Peyer's patch (tissue), 4 donors: ENCODE results near the gene DST. TPM values are rescaled to one million over a fixed set of nuclear protein-coding genes. Genes with fewer than 3 reads are reported as not detected.

ENCODE experiments used
- DNase-seq, 3 donors: peaks; one replicate each; pipeline ENCODE4 v3.0.0-alpha.2; 2017 to 2019
- H3K27ac ChIP-seq, 4 donors: fragments of 200-600 bp; sonication (generic); one replicate each; pipeline ENCODE4 v1.5.1; 2016 to 2019
- H3K27me3 ChIP-seq, 2 donors: fragments of 200-600 bp; sonication (generic); one replicate each; pipeline ENCODE4 v1.5.1; 2019
- H3K36me3 ChIP-seq, 3 donors: fragments of 200-600 bp; sonication (generic); one replicate each; pipeline ENCODE4 v1.5.1; 2016 to 2019
- H3K4me1 ChIP-seq, 4 donors: fragments of 200-600 bp; sonication (generic); one replicate each; pipeline ENCODE4 v1.5.1; 2016 to 2019
- H3K4me3 ChIP-seq, 4 donors: fragments of 200-600 bp; sonication (generic); 1 replicate in 3 of 4; 2 replicates in 1 of 4; pipeline ENCODE4 v1.5.1; 2016 to 2019; ENCODE audit warnings: mild to moderate bottlenecking in 1 of 4
- H3K9me3 ChIP-seq, 4 donors: fragments of 200-600 bp; sonication (generic); one replicate each; pipeline ENCODE4 v1.5.1; 2016 to 2019; ENCODE audit warnings: mild to moderate bottlenecking in 1 of 4
- CTCF ChIP-seq, 6 experiments: fragments of 450-650 bp in 4 of 6; fragments of 200-600 bp in 2 of 6; sonication (generic) in 1 of 6; IDR thresholded peaks; one replicate each; pipeline ENCODE4 v1.5.1; 2017 to 2019; ENCODE audit warnings: antibody characterized with exemption in 6 of 6, mild to moderate bottlenecking in 3 of 6, moderate library complexity in 1 of 6
- POLR2A ChIP-seq, 2 donors: fragments of 450-650 bp; IDR thresholded peaks; one replicate each; pipeline ENCODE4 v1.5.1; 2017; ENCODE audit warnings: antibody characterized with exemption in 2 of 2, mild to moderate bottlenecking in 2 of 2, moderate library complexity in 2 of 2
- total RNA-seq, 4 donors: library from RNA; depleted of rRNA; stranded (reverse); fragments of >200 nt; gene quantifications; one replicate each; pipeline ENCODE4 v1.1.0, GENCODE V29; 2016

Gene DST
- total RNA-seq, 4 donors from 2014 or later: 243 to 320 (median 285) TPM

- Histone ChIP-seq H3K36me3 (peaks cover 0 to 55% (median 0%) of the 10 kb centered on the region in 3 donors), H3K27me3 (no peaks in the 10 kb centered on the region), H3K4me3 (no peak overlapping the region), H3K27ac (no peak overlapping the region), H3K9me3 (no peaks in the 10 kb centered on the region), H3K4me1 (no peaks in the 10 kb centered on the region)
- DNase-seq: no peak
- TF ChIP-seq POLR2A (IDR thresholded peaks at IDR 0.05): no peak
- no peak for TF ChIP-seq CTCF (IDR thresholded peaks at IDR 0.05)
Measured at GRCh38 chr6:56528412-56528841, 114.3 kb downstream of the DST start.

GRCh38 chr6:56527934-56528333 is 114.8 kb downstream of the DST start:
- Histone ChIP-seq H3K27me3 (no peaks in the 10 kb centered on the region), H3K4me1 (no peaks in the 10 kb centered on the region), H3K9me3 (no peaks in the 10 kb centered on the region), H3K4me3 (no peak overlapping the region), H3K27ac (no peak overlapping the region), H3K36me3 (peaks cover 0 to 51% (median 0%) of the 10 kb centered on the region in 3 donors)
- no peak for DNase-seq
- TF ChIP-seq CTCF (IDR thresholded peaks at IDR 0.05) (no peak), POLR2A (IDR thresholded peaks at IDR 0.05) (no peak)

GRCh38 chr6:56526860-56527544 is 115.7 kb downstream of the DST start:
- Histone ChIP-seq H3K4me1 (peaks cover 0 to 1% (median 0%) of the 10 kb centered on the region in 4 donors), H3K27ac (peak overlapping the region in 1 of 4 donors; percentile 66), H3K4me3 (no peak overlapping the region), H3K36me3 (peaks cover 0 to 42% (median 0%) of the 10 kb centered on the region in 3 donors), H3K27me3 (no peaks in the 10 kb centered on the region), H3K9me3 (no peaks in the 10 kb centered on the region)
- DNase-seq: no peak
- no peak for TF ChIP-seq POLR2A (IDR thresholded peaks at IDR 0.05)
- no peak for TF ChIP-seq CTCF (IDR thresholded peaks at IDR 0.05)

- Histone ChIP-seq H3K4me3 (no peak overlapping the region), H3K36me3 (peaks cover 0 to 34% (median 0%) of the 10 kb centered on the region in 3 donors), H3K27ac (peak overlapping the region in 3 of 4 donors; percentile 6 to 66 (median 58)), H3K4me1 (peaks cover 0 to 6% (median 0%) of the 10 kb centered on the region in 4 donors), H3K9me3 (no peaks in the 10 kb centered on the region), H3K27me3 (no peaks in the 10 kb centered on the region)
- TF ChIP-seq CTCF (IDR thresholded peaks at IDR 0.05) (no peak), POLR2A (IDR thresholded peaks at IDR 0.05) (no peak)
- DNase-seq: no peak
Measured at GRCh38 chr6:56525974-56526789, 116.5 kb downstream of the DST start.

GRCh38 chr6:56524891-56525703 is 117.6 kb downstream of the DST start:
- TF ChIP-seq CTCF (IDR thresholded peaks at IDR 0.05) (no peak), POLR2A (IDR thresholded peaks at IDR 0.05) (no peak)
- peaks cover 0 to 6% (median 0%) of the 10 kb centered on the region in 4 donors for H3K4me1 ChIP-seq
- H3K27me3 ChIP-seq: no peaks in the 10 kb centered on the region
- no peak for DNase-seq
- H3K27ac ChIP-seq: peak overlapping the region in 3 of 4 donors; percentile 3 to 66 (median 58)
- peaks cover 0 to 23% (median 0%) of the 10 kb centered on the region in 3 donors for H3K36me3 ChIP-seq
- H3K4me3 ChIP-seq: no peak overlapping the region
- H3K9me3 ChIP-seq: no peaks in the 10 kb centered on the region
